Astrocyte of the spinal cord (primary cell): ENCODE results near the gene NRXN3.

ENCODE experiments used
- DNase-seq: peaks from one replicate; pipeline ENCODE4 v3.0.0; 2011; ENCODE audit warnings: low read depth, low spot score
- H3K4me3 ChIP-seq: 2 replicates; pipeline ENCODE4 v1.5.1; 2011; ENCODE audit warnings: low read depth, mild to moderate bottlenecking, low read length, moderate library complexity
- CTCF ChIP-seq: IDR thresholded peaks from 2 replicates; pipeline ENCODE4 v1.5.1; 2012; ENCODE audit warnings: low read depth, mild to moderate bottlenecking, low read length, inconsistent platforms
- in situ Hi-C: cut with HindIII; loops from 2 replicates; pipeline ENCODE4 v1.10.0; 2017; ENCODE audit warnings: low sequenced_read_pairs

Gene NRXN3

GRCh38 chr14:78243187-78243586, 73.0 kb downstream of the NRXN3 start:
- no peak for DNase-seq

GRCh38 chr14:78245238-78245637, 75.1 kb downstream of the NRXN3 start:
- in situ Hi-C loops: no loop called here
- TF ChIP-seq CTCF: no peak
- no peak for DNase-seq
- no peak overlapping the region for H3K4me3 ChIP-seq

More at GRCh38 chr14:78243187-78243586, 73.0 kb downstream of the NRXN3 start:
- H3K4me3 ChIP-seq: no peak overlapping the region
- TF ChIP-seq CTCF: no peak
- in situ Hi-C loops: no loop called here

GRCh38 chr14:78248501-78249090, 78.4 kb downstream of the NRXN3 start:
- in situ Hi-C loops: no loop called here
- TF ChIP-seq CTCF: no peak
- DNase-seq: no peak
- no peak overlapping the region for H3K4me3 ChIP-seq

- no peak overlapping the region for H3K4me3 ChIP-seq
- no peak for TF ChIP-seq CTCF
- in situ Hi-C loops: no loop called here
- no peak for DNase-seq
Observed at GRCh38 chr14:78251308-78251707, 81.1 kb downstream of the NRXN3 start.

- H3K4me3 ChIP-seq: no peak overlapping the region
- in situ Hi-C loops: no loop called here
- no peak for TF ChIP-seq CTCF
- DNase-seq: peak; percentile 71
Observed at GRCh38 chr14:78253986-78254385, 83.8 kb downstream of the NRXN3 start.

GRCh38 chr14:78254911-78255461, 84.8 kb downstream of the NRXN3 start:
- no peak for TF ChIP-seq CTCF
- H3K4me3 ChIP-seq: no peak overlapping the region
- in situ Hi-C loops: no loop called here
- peak; percentile 80 for DNase-seq
